MM.1S (cell line): ENCODE results near the gene SPTLC3.

ENCODE experiments used
- DNase-seq: peaks from one replicate; pipeline ENCODE4 v3.0.0-alpha.2; 2015
- H2AFZ ChIP-seq: fragments of 300-600 bp; sonication (generic); 2 replicates; pipeline ENCODE4 v1.6.0; 2016; ENCODE audit warnings: antibody characterized with exemption, low read length
- H3F3A ChIP-seq: fragments of 300-600 bp; sonication (generic); 2 replicates; pipeline ENCODE4 v1.6.1; 2016; ENCODE audit warnings: mild to moderate bottlenecking, antibody characterized with exemption, low read length, moderate library complexity, mixed read lengths; ENCODE audit not compliant: insufficient read depth
- H3K27ac ChIP-seq: fragments of 300-600 bp; sonication (generic); 2 replicates; pipeline ENCODE4 v1.5.1; 2016; ENCODE audit warnings: mild to moderate bottlenecking, low read length
- H3K27me3 ChIP-seq: fragments of 300-600 bp; sonication (generic); replicated peaks from 2 replicates; pipeline ENCODE4 v1.6.0; 2016; ENCODE audit warnings: low read length; ENCODE audit not compliant: insufficient read depth
- H3K36me3 ChIP-seq: fragments of 300-600 bp; sonication (generic); replicated peaks from 2 replicates; pipeline ENCODE4 v1.6.1; 2016; ENCODE audit warnings: mild to moderate bottlenecking, low read length, mixed read lengths; ENCODE audit not compliant: insufficient read depth
- H3K4me1 ChIP-seq: fragments of 300-600 bp; sonication (generic); 2 replicates; pipeline ENCODE4 v1.6.1; 2016; ENCODE audit warnings: low read length, mixed read lengths
- H3K4me2 ChIP-seq: fragments of 300-600 bp; sonication (generic); 2 replicates; pipeline ENCODE4 v1.6.0; 2016; ENCODE audit warnings: low read depth, low read length
- H3K4me3 ChIP-seq: fragments of 300-600 bp; sonication (generic); 2 replicates; pipeline ENCODE4 v1.5.1; 2016; ENCODE audit warnings: low read length, mixed read lengths
- H3K79me2 ChIP-seq: fragments of 300-600 bp; sonication (generic); 2 replicates; pipeline ENCODE4 v1.6.1; 2016; ENCODE audit warnings: mixed run types, low read length, mixed read lengths
- H3K9ac ChIP-seq: fragments of 300-600 bp; sonication (generic); 2 replicates; pipeline ENCODE4 v1.6.1; 2016; ENCODE audit warnings: low read length, mixed read lengths
- H3K9me2 ChIP-seq: fragments of 300-600 bp; sonication (generic); replicated peaks from 2 replicates; pipeline ENCODE4 v1.6.1; 2016; ENCODE audit warnings: mild to moderate bottlenecking, low read length, mixed read lengths; ENCODE audit not compliant: insufficient read depth
- H3K9me3 ChIP-seq: fragments of 300-600 bp; sonication (generic); replicated peaks from 2 replicates; pipeline ENCODE4 v1.6.1; 2016; ENCODE audit warnings: mild to moderate bottlenecking, low read length, mixed read lengths; ENCODE audit not compliant: insufficient read depth
- H4K20me1 ChIP-seq: fragments of 300-600 bp; sonication (generic); 2 replicates; pipeline ENCODE4 v1.6.1; 2016; ENCODE audit warnings: mild to moderate bottlenecking, low read length, moderate library complexity, mixed read lengths; ENCODE audit not compliant: insufficient read depth
- EZH2 ChIP-seq: fragments of 300-600 bp; sonication (generic); optimal IDR thresholded peaks from 2 replicates; pipeline ENCODE3; 2017; ENCODE audit warnings: low read depth, mild to moderate bottlenecking, antibody characterized with exemption, low read length, mixed read lengths
- EZH2phosphoT487 ChIP-seq: fragments of 300-600 bp; sonication (generic); IDR thresholded peaks from 2 replicates; pipeline ENCODE4 v1.6.1; 2018; ENCODE audit warnings: antibody characterized with exemption, low read length
- TF ChIP-seq, protein P1 (sequence below): fragments of 300-600 bp; sonication (generic); IDR thresholded peaks from 2 replicates; pipeline ENCODE4 v1.5.1; 2016; ENCODE audit warnings: antibody characterized with exemption, low read length, mixed read lengths

The SPTLC3 gene

DNA sequence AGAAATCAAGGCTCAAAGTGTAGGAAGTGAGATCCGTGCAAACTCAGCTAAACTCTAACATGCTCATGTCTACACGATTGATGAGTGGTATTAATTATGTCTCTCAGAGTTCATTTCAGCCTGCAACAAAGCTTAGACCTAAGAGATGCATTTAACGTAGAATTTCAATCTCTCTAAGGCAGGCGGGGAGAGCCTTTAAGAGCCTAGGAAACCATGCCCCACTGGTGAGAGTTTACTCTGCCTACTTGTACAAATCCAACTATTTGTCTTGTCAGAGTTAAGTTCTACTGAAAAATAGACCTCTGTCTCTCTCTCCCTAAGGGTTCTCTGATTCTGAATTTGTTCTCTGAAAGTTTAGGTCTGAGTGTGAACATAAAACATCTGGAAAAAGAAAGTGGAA is 100.9 kb downstream of the SPTLC3 start:
- H3K4me3 ChIP-seq = no peak overlapping the region
- H4K20me1 ChIP-seq = no peaks in the 10 kb centered on the region
- H3K27me3 ChIP-seq = no peaks in the 10 kb centered on the region
- H2AFZ ChIP-seq = no peak overlapping the region
- H3F3A ChIP-seq = no peaks in the 10 kb centered on the region
- no peaks in the 10 kb centered on the region for H3K4me1 ChIP-seq
- no peaks in the 10 kb centered on the region for H3K9me3 ChIP-seq
- no peak overlapping the region for H3K4me2 ChIP-seq
- H3K9me2 ChIP-seq = no peaks in the 10 kb centered on the region
- H3K79me2 ChIP-seq = no peaks in the 10 kb centered on the region
- TF ChIP-seq EZH2 = no peak
- no peak for TF ChIP-seq EZH2phosphoT487
- TF ChIP-seq, protein P1, sequence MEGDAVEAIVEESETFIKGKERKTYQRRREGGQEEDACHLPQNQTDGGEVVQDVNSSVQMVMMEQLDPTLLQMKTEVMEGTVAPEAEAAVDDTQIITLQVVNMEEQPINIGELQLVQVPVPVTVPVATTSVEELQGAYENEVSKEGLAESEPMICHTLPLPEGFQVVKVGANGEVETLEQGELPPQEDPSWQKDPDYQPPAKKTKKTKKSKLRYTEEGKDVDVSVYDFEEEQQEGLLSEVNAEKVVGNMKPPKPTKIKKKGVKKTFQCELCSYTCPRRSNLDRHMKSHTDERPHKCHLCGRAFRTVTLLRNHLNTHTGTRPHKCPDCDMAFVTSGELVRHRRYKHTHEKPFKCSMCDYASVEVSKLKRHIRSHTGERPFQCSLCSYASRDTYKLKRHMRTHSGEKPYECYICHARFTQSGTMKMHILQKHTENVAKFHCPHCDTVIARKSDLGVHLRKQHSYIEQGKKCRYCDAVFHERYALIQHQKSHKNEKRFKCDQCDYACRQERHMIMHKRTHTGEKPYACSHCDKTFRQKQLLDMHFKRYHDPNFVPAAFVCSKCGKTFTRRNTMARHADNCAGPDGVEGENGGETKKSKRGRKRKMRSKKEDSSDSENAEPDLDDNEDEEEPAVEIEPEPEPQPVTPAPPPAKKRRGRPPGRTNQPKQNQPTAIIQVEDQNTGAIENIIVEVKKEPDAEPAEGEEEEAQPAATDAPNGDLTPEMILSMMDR = no peak
- H3K27ac ChIP-seq = no peak overlapping the region
- H3K36me3 ChIP-seq = no peaks in the 10 kb centered on the region
- DNase-seq = no peak
- no peak overlapping the region for H3K9ac ChIP-seq

DNA sequence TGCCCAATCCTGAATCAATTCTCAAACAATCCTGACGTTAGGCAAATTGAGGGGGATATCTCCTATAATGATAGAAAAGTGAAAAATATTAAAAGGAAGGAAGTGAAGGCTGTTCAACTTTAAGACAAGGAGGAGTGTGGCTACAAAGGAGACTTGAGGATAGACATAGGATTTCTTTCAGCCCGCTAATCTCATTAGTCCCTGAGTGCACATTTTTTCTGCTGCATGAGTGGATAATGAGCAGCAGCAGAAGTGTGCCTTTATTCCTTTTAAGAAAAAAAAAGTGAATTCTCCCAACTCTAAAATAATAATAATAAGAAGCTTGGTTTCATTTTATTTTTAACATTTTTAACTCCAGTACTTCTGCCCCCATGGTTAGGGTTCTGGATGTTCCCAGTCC is 102.0 kb downstream of the SPTLC3 start:
- no peak for DNase-seq
- no peaks in the 10 kb centered on the region for H3K9me3 ChIP-seq
- H3K9ac ChIP-seq = no peak overlapping the region
- no peaks in the 10 kb centered on the region for H3K27me3 ChIP-seq
- no peaks in the 10 kb centered on the region for H3K4me1 ChIP-seq
- H3K9me2 ChIP-seq = no peaks in the 10 kb centered on the region
- H3K36me3 ChIP-seq = no peaks in the 10 kb centered on the region
- no peak overlapping the region for H3K27ac ChIP-seq
- H4K20me1 ChIP-seq = no peaks in the 10 kb centered on the region
- TF ChIP-seq, protein P1 = no peak
- TF ChIP-seq EZH2phosphoT487 = no peak
- no peak overlapping the region for H3K4me2 ChIP-seq
- no peaks in the 10 kb centered on the region for H3K79me2 ChIP-seq
- no peaks in the 10 kb centered on the region for H3F3A ChIP-seq
- no peak overlapping the region for H2AFZ ChIP-seq
- no peak overlapping the region for H3K4me3 ChIP-seq

DNA sequence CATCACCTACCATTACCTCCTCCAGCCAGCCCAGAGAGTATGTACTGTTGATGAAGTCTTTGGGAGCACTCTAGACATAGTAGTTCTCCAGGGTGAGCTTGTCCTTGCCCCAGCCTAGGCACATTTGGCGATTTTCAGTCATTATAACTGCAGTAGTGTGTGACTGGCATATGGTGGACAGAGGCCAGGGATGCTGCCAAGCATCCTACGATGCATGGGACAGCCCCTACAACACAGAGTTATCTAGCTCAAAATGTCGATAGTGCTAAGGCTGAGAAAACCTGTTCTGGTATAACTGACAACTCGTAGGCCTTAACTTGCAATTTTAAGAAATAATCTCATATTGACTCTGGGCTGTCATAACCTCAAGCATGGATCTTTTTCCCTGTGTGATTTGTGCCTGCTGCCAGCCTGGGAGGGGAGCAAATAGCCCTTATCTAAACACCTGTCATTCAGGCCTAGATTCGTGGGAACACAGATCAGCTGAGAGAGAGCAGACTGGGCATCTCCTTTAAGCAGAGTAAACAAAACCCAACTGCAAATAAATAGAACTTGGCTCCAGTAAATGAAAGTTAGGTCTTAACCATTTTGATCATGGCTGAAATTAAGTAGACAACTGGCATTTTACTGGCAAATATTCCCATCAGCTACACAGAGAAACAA is 102.6 kb downstream of the SPTLC3 start:
- no peak for TF ChIP-seq EZH2phosphoT487
- TF ChIP-seq, protein P1 = no peak
- no peak for TF ChIP-seq EZH2
- no peak overlapping the region for H3K9ac ChIP-seq
- H3K9me2 ChIP-seq = no peaks in the 10 kb centered on the region
- H3K4me3 ChIP-seq = no peak overlapping the region
- no peaks in the 10 kb centered on the region for H3K36me3 ChIP-seq
- H3K27me3 ChIP-seq = no peaks in the 10 kb centered on the region
- H3K27ac ChIP-seq = no peak overlapping the region
- no peak overlapping the region for H2AFZ ChIP-seq
- H4K20me1 ChIP-seq = no peaks in the 10 kb centered on the region
- no peak for DNase-seq
- no peak overlapping the region for H3K4me2 ChIP-seq
- H3K4me1 ChIP-seq = no peaks in the 10 kb centered on the region
- no peaks in the 10 kb centered on the region for H3K79me2 ChIP-seq
- no peaks in the 10 kb centered on the region for H3K9me3 ChIP-seq
- no peaks in the 10 kb centered on the region for H3F3A ChIP-seq
